NCI-H128 (cell line): ENCODE data around the gene MYOT.
"Not testable (repeated sequence)": the region's sequence is repeated elsewhere in the genome, so short reads cannot be mapped to it uniquely, and the experiment has no call there.

ENCODE experiments used
- DNase-seq: peaks from one replicate; lab custom pipeline; 2025; ENCODE audit not compliant: unreplicated experiment; lab: John Stamatoyannopoulos, UW

Gene MYOT

GRCh38 chr5:137867664-137868063 lies at the start of gene MYOT:
TSS of gene MYOT (plus strand) at chr5:137867860. CDS start at chr5:137870652, 2,792 bp downstream.
- DNase-seq = no peak

GRCh38 chr5:137819766-137820165 lies 47.9 kb upstream of the MYOT start:
- DNase-seq = no peak

GRCh38 chr5:137822158-137822764 lies 45.4 kb upstream of the MYOT start:
- DNase-seq = no peak

GRCh38 chr5:137822984-137823383 lies 44.7 kb upstream of the MYOT start:
- no peak for DNase-seq

GRCh38 chr5:137825165-137825564 lies 42.5 kb upstream of the MYOT start:
- no peak for DNase-seq

GRCh38 chr5:137826067-137826466 lies 41.6 kb upstream of the MYOT start:
- DNase-seq = no peak

- DNase-seq = no peak
Measured at GRCh38 chr5:137828180-137828579, 39.5 kb upstream of the MYOT start.

- DNase-seq = no peak
Measured at GRCh38 chr5:137828664-137829063, 39.0 kb upstream of the MYOT start.

- no peak for DNase-seq
Measured at GRCh38 chr5:137831105-137831504, 36.6 kb upstream of the MYOT start.

GRCh38 chr5:137831526-137831925 lies 36.1 kb upstream of the MYOT start:
- no peak for DNase-seq

GRCh38 chr5:137832416-137832815 lies 35.2 kb upstream of the MYOT start:
- DNase-seq = no peak

- DNase-seq = no peak
Measured at GRCh38 chr5:137833463-137833862, 34.2 kb upstream of the MYOT start.

- no peak for DNase-seq
Measured at GRCh38 chr5:137834498-137835049, 33.1 kb upstream of the MYOT start.

GRCh38 chr5:137836298-137836697 lies 31.4 kb upstream of the MYOT start:
- no peak for DNase-seq

- DNase-seq = no peak
Measured at GRCh38 chr5:137836997-137837396, 30.7 kb upstream of the MYOT start.

- DNase-seq = no peak
Measured at GRCh38 chr5:137837491-137838394, 29.9 kb upstream of the MYOT start.

GRCh38 chr5:137838976-137839375 lies 28.7 kb upstream of the MYOT start:
- DNase-seq = no peak

- DNase-seq = no peak
Measured at GRCh38 chr5:137842296-137842695, 25.4 kb upstream of the MYOT start.

- no peak for DNase-seq
Measured at GRCh38 chr5:137843676-137844299, 23.9 kb upstream of the MYOT start.

- DNase-seq = no peak
Measured at GRCh38 chr5:137845472-137845871, 22.2 kb upstream of the MYOT start.

- DNase-seq = no peak
Measured at GRCh38 chr5:137847687-137848086, 20.0 kb upstream of the MYOT start.

- not testable (repeated sequence) for DNase-seq
Measured at GRCh38 chr5:137853165-137853564, 14.5 kb upstream of the MYOT start.
